WTC11 (cell line): ENCODE measurements around the gene SLC25A21. TPM values are rescaled to one million over a fixed set of nuclear protein-coding genes. Genes with fewer than 3 reads are reported as not detected.

ENCODE experiments used
- ATAC-seq: fragments of 200-7000 bp; cut with Tn5 transposase; 2 replicates; pipeline ENCODE4 v1.10.0; 2021; ENCODE audit warnings: mild to moderate bottlenecking, moderate library complexity
- CTCF ChIA-PET: fragments of 300-600 bp; sonication (Branson Sonifier 250); formaldehyde crosslinking; loops from one replicate; lab custom pipeline; 2021; ENCODE audit warnings: antibody characterized with exemption; lab: Charles Lee
- POLR2A ChIA-PET: fragments of 350-600 bp; sonication (Branson Sonifier 250); formaldehyde crosslinking; loops from one replicate; lab custom pipeline; 2021; ENCODE audit warnings: antibody characterized with exemption; lab: Charles Lee
- DNase-seq: peaks from one replicate; pipeline ENCODE4 v3.0.0; 2021; ENCODE audit warnings: low spot score
- H3K27ac Mint-ChIP-seq: 2 replicates; pipeline ENCODE4 v1.8.0; 2021; ENCODE audit warnings: mixed read lengths
- H3K27me3 Mint-ChIP-seq: 2 replicates; pipeline ENCODE4 v1.8.0; 2021; ENCODE audit warnings: low read depth, mild to moderate bottlenecking, moderate library complexity, mixed read lengths
- H3K36me3 Mint-ChIP-seq: 2 replicates; pipeline ENCODE4 v1.8.0; 2021; ENCODE audit warnings: mixed read lengths
- H3K4me1 Mint-ChIP-seq: 2 replicates; pipeline ENCODE4 v1.8.0; 2022; ENCODE audit warnings: mixed read lengths
- H3K4me3 Mint-ChIP-seq: 2 replicates; pipeline ENCODE4 v1.8.0; 2021; ENCODE audit warnings: mild to moderate bottlenecking, moderate library complexity, mixed read lengths
- H3K9me3 Mint-ChIP-seq: 2 replicates; pipeline ENCODE4 v1.8.0; 2021; ENCODE audit warnings: mixed read lengths
- ATF2 ChIP-seq: sonication (generic); formaldehyde crosslinking; IDR thresholded peaks from 2 replicates; pipeline ENCODE4 v1.8.1; 2022; ENCODE audit warnings: low read depth, missing genetic modification reagents, borderline replicate concordance
- ATF3 ChIP-seq: sonication (generic); formaldehyde crosslinking; conservative IDR thresholded peaks from 2 replicates; pipeline ENCODE4 v1.8.1; 2022; ENCODE audit warnings: mild to moderate bottlenecking, missing genetic modification reagents
- E2F5 ChIP-seq: sonication (generic); formaldehyde crosslinking; IDR thresholded peaks from 2 replicates; pipeline ENCODE4 v1.8.1; 2022; ENCODE audit warnings: mild to moderate bottlenecking, moderate library complexity, missing genetic modification reagents
- ETV6 ChIP-seq: sonication (generic); formaldehyde crosslinking; IDR thresholded peaks from 2 replicates; pipeline ENCODE4 v1.8.1; 2022; ENCODE audit warnings: mild to moderate bottlenecking, missing genetic modification reagents
- FOXJ3 ChIP-seq: sonication (generic); formaldehyde crosslinking; IDR thresholded peaks from 2 replicates; pipeline ENCODE4 v1.9.0; 2021; ENCODE audit warnings: missing genetic modification reagents, mild to moderate bottlenecking, borderline replicate concordance
- FOXP4 ChIP-seq: sonication (generic); formaldehyde crosslinking; IDR thresholded peaks from 2 replicates; pipeline ENCODE4 v1.8.0; 2022; ENCODE audit warnings: mild to moderate bottlenecking, missing genetic modification reagents
- JAZF1 ChIP-seq: fragments of 250-450 bp; sonication (Bioruptor Pico); IDR thresholded peaks from 2 replicates; pipeline ENCODE4 v1.9.0; 2021; ENCODE audit warnings: moderate library complexity, mild to moderate bottlenecking, inconsistent platforms
- NFE2L1 ChIP-seq: sonication (generic); formaldehyde crosslinking; IDR thresholded peaks from 2 replicates; pipeline ENCODE4 v1.8.1; 2023; ENCODE audit warnings: missing genetic modification reagents
- NR3C1 ChIP-seq: sonication (generic); formaldehyde crosslinking; conservative IDR thresholded peaks from 2 replicates; pipeline ENCODE4 v1.8.1; 2023; ENCODE audit warnings: low read depth, mild to moderate bottlenecking, missing genetic modification reagents
- ZBTB21 ChIP-seq: sonication (generic); formaldehyde crosslinking; IDR thresholded peaks from 2 replicates; pipeline ENCODE4 v1.8.1; 2023; ENCODE audit warnings: mild to moderate bottlenecking, missing genetic modification reagents, borderline replicate concordance
- ZNF423 ChIP-seq: fragments of 250-450 bp; sonication (Bioruptor Pico); IDR thresholded peaks from 2 replicates; pipeline ENCODE4 v2.1.2; 2022; ENCODE audit warnings: mild to moderate bottlenecking, moderate library complexity
- total RNA-seq: library from RNA; stranded (reverse); gene quantifications from 3 replicates; pipeline ENCODE4 v1.2.3, GENCODE V29; 2021
- TF ChIP-seq, protein P1 (sequence below): fragments of 250-450 bp; sonication (Bioruptor Pico); IDR thresholded peaks from 2 replicates; pipeline ENCODE4 v1.8.0; 2021; ENCODE audit warnings: mild to moderate bottlenecking
- TF ChIP-seq, protein P2 (sequence below): fragments of 250-450 bp; sonication (Bioruptor Pico); conservative IDR thresholded peaks from 2 replicates; pipeline ENCODE4 v1.9.0; 2021; ENCODE audit warnings: mild to moderate bottlenecking
- TF ChIP-seq, protein P3 (sequence below): fragments of 250-450 bp; sonication (Bioruptor Pico); IDR thresholded peaks from 2 replicates; pipeline ENCODE4 v2.1.2; 2022; ENCODE audit warnings: mild to moderate bottlenecking, moderate library complexity

Gene SLC25A21
- total RNA-seq, 1 experiment from 2014 or later = 8.2 TPM

GRCh38 chr14:37087520-37087919 lies 84.9 kb downstream of the SLC25A21 start (continued):
- TF ChIP-seq FOXP4 (CRISPR knock-in tag) = no peak
- TF ChIP-seq ATF3 = no peak
- no peak for TF ChIP-seq ZBTB21 (CRISPR knock-in tag)

- no peak overlapping the region for H3K27ac Mint-ChIP-seq
These were observed 88.8 kb downstream of the SLC25A21 start for GRCh38 chr14:37083599-37083998.

More at GRCh38 chr14:37083599-37083998, 88.8 kb downstream of the SLC25A21 start:
- CTCF ChIA-PET = no interaction called here
- H3K4me3 Mint-ChIP-seq = no peak overlapping the region
- TF ChIP-seq, protein P1, sequence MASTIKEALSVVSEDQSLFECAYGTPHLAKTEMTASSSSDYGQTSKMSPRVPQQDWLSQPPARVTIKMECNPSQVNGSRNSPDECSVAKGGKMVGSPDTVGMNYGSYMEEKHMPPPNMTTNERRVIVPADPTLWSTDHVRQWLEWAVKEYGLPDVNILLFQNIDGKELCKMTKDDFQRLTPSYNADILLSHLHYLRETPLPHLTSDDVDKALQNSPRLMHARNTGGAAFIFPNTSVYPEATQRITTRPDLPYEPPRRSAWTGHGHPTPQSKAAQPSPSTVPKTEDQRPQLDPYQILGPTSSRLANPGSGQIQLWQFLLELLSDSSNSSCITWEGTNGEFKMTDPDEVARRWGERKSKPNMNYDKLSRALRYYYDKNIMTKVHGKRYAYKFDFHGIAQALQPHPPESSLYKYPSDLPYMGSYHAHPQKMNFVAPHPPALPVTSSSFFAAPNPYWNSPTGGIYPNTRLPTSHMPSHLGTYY (CRISPR knock-in tag) = no peak
- TF ChIP-seq, protein P2, sequence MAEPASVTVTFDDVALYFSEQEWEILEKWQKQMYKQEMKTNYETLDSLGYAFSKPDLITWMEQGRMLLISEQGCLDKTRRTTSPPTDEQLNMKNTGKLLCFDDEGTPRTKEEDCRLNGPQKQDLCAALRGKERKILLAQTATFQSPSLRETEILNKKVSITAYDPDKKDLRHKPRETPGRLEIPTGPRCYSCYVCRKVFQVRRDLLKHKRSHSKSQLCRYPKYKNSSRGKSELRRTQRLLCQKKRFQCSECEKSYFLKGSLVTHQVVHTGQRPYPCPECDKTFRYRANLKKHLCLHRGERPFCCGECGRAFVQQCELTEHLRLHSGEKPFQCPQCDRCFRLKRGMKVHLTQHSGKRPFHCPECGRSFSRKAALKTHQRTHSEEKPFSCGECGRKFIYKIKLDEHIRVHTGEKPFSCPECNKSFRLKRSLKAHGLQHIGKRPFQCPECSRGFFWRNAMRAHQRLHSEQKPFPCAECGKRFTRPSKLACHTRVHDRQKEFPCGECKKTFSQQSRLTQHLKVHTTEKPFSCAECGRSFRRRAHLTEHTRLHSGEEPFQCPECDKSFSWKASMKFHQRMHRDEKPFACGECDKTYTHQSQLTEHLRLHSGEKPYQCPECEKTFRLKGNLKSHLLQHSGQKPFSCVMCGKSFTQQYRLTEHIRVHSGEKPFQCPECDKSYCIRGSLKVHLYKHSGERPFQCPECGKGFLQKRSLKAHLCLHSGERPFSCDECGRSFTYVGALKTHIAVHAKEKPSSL (CRISPR knock-in tag) = no peak
- TF ChIP-seq FOXJ3 (CRISPR knock-in tag) (no peak), ATF2 (CRISPR knock-in tag) (no peak), ETV6 (CRISPR knock-in tag) (no peak), NFE2L1 (no peak), ZNF423 (CRISPR knock-in tag) (no peak), NR3C1 (CRISPR knock-in tag) (no peak), JAZF1 (CRISPR knock-in tag) (no peak), E2F5 (CRISPR knock-in tag) (no peak)
- TF ChIP-seq, protein P3, sequence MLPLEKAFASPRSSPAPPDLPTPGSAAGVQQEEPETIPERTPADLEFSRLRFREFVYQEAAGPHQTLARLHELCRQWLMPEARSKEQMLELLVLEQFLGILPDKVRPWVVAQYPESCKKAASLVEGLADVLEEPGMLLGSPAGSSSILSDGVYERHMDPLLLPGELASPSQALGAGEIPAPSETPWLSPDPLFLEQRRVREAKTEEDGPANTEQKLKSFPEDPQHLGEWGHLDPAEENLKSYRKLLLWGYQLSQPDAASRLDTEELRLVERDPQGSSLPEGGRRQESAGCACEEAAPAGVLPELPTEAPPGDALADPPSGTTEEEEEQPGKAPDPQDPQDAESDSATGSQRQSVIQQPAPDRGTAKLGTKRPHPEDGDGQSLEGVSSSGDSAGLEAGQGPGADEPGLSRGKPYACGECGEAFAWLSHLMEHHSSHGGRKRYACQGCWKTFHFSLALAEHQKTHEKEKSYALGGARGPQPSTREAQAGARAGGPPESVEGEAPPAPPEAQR (CRISPR knock-in tag) = no peak
- DNase-seq = no peak
- POLR2A ChIA-PET = no interaction called here
- ATAC-seq = no peak
- H3K4me1 Mint-ChIP-seq = no peaks in the 10 kb centered on the region
- no peaks in the 10 kb centered on the region for H3K27me3 Mint-ChIP-seq
- H3K9me3 Mint-ChIP-seq = peaks cover 7% of the 10 kb centered on the region
- H3K36me3 Mint-ChIP-seq = no peaks in the 10 kb centered on the region
